GM12878 (cell line): Measurements from ENCODE around the gene ABCB4. TPM values are rescaled to one million over a fixed set of nuclear protein-coding genes. Genes with fewer than 3 reads are reported as not detected.

Experiments
- ATAC-seq: fragments of 200-7000 bp; cut with Tn5 transposase; 3 replicates; pipeline ENCODE4 v1.9.1; 2020; ENCODE audit warnings: mild to moderate bottlenecking, moderate library complexity
- BruUV-seq: library from RNA; stranded (reverse); fragments of 400-500 nt; replicated peaks from 2 replicates; lab custom pipeline; 2021; lab: Mats Ljungman, UMichigan
- CTCF ChIA-PET: fragments of 300-600 bp; sonication (Branson Sonifier 250); formaldehyde crosslinking; extraction: SDS; loops from one replicate; lab custom pipeline; 2021; ENCODE audit warnings: inconsistent platforms; lab: Yijun Ruan, JAX
- POLR2A ChIA-PET: fragments of 350-600 bp; formaldehyde crosslinking; extraction: SDS; loops from one replicate; lab custom pipeline; 2021; ENCODE audit warnings: inconsistent platforms; lab: Charles Lee
- RAD21 ChIA-PET: fragments of 300-600 bp; sonication (Branson Sonifier 250); formaldehyde crosslinking; loops from one replicate; lab custom pipeline; 2023; ENCODE audit warnings: antibody characterized with exemption; ENCODE audit not compliant: unreplicated experiment; lab: Charles Lee
- SMC1A ChIA-PET: fragments of 300-600 bp; sonication (Branson Sonifier 250); formaldehyde crosslinking; loops from one replicate; lab custom pipeline; 2023; ENCODE audit not compliant: unreplicated experiment, uncharacterized antibody; lab: Charles Lee
- DNase-seq: peaks from one replicate; pipeline ENCODE4 v3.0.0-alpha.2; 2011; ENCODE audit warnings: low read depth, low spot score
- FAIRE-seq: peaks from 3 replicates; lab custom pipeline; 2011; peaks lifted over from hg19 to GRCh38; lab: Jason Lieb, UNC
- H2AFZ ChIP-seq: 2 replicates; pipeline ENCODE4 v1.6.0; 2011; ENCODE audit warnings: low read depth, low read length, control low read depth; ENCODE audit not compliant: control insufficient read depth
- H3K27ac ChIP-seq: 2 replicates; pipeline ENCODE4 v1.5.1; 2011; ENCODE audit warnings: control low read depth; ENCODE audit not compliant: control insufficient read depth, insufficient read depth
- H3K27me3 ChIP-seq, 2 experiments: replicated peaks in 1 of 2; 2 replicates each; pipeline versions ENCODE4 v1.6.0 to v1.6.1; 2011; ENCODE audit warnings: low read length in 1 of 2; ENCODE audit not compliant: control insufficient read depth in 2 of 2, insufficient read depth in 2 of 2
- H3K36me3 ChIP-seq, 2 experiments: 2 replicates each; pipeline ENCODE4 v1.5.1; 2011; ENCODE audit warnings: low read length in 1 of 2; ENCODE audit not compliant: control insufficient read depth in 2 of 2, insufficient read depth in 2 of 2
- H3K4me1 ChIP-seq: 2 replicates; pipeline ENCODE4 v1.6.1; 2011; ENCODE audit warnings: mild to moderate bottlenecking, low read length, moderate library complexity, mixed read lengths; ENCODE audit not compliant: control insufficient read depth, insufficient read depth
- H3K4me2 ChIP-seq: 2 replicates; pipeline ENCODE4 v1.6.0; 2011; ENCODE audit warnings: control low read depth; ENCODE audit not compliant: control insufficient read depth, insufficient read depth
- H3K4me3 ChIP-seq: fragments of 200-600 bp; sonication (generic); 2 replicates; pipeline ENCODE4 v1.5.1; 2016
- H3K79me2 ChIP-seq: 2 replicates; pipeline ENCODE4 v1.6.0; 2011; ENCODE audit warnings: low read length; ENCODE audit not compliant: control insufficient read depth, insufficient read depth
- H3K9ac ChIP-seq: 2 replicates; pipeline ENCODE4 v1.8.0; 2011; ENCODE audit warnings: low read length, control low read depth, mixed read lengths; ENCODE audit not compliant: control insufficient read depth, insufficient read depth
- H3K9me3 ChIP-seq: replicated peaks from 3 replicates; pipeline ENCODE4 v1.5.1; 2011; ENCODE audit warnings: mild to moderate bottlenecking, low read length; ENCODE audit not compliant: control insufficient read depth, insufficient read depth
- H4K20me1 ChIP-seq: 2 replicates; pipeline ENCODE4 v1.6.0; 2011; ENCODE audit not compliant: control insufficient read depth, insufficient read depth
- BCL11A ChIP-seq: IDR thresholded peaks from 2 replicates; pipeline ENCODE4 v1.6.1; 2011; ENCODE audit warnings: low read depth, low read length
- CBX3 ChIP-seq: fragments of 200-600 bp; sonication (generic); IDR thresholded peaks from 2 replicates; pipeline ENCODE4 v1.6.1; 2016; ENCODE audit warnings: low read depth, borderline replicate concordance
- MTA2 ChIP-seq: fragments of 450-650 bp; IDR thresholded peaks from 2 replicates; pipeline ENCODE4 v1.6.1; 2016; ENCODE audit warnings: low read depth, mild to moderate bottlenecking, moderate library complexity
- POU2F2 ChIP-seq: IDR thresholded peaks from 3 replicates; pipeline ENCODE4 v1.6.1; 2011; ENCODE audit warnings: low read depth, mild to moderate bottlenecking, low read length, borderline replicate concordance
- RAD51 ChIP-seq: fragments of 450-650 bp; IDR thresholded peaks from 2 replicates; pipeline ENCODE4 v1.6.1; 2016; ENCODE audit warnings: moderate library complexity, mild to moderate bottlenecking, inconsistent platforms
- RCOR1 ChIP-seq: conservative IDR thresholded peaks from 2 replicates; pipeline ENCODE4 v1.6.1; 2012; ENCODE audit warnings: low read depth, low read length, improper control_type of control experiment
- RUNX3 ChIP-seq: IDR thresholded peaks from 2 replicates; pipeline ENCODE4 v1.6.1; 2012; ENCODE audit warnings: low read length, inconsistent platforms
- SPI1 ChIP-seq: IDR thresholded peaks from 2 replicates; pipeline ENCODE4 v1.6.1; 2011; ENCODE audit warnings: low read depth, mild to moderate bottlenecking, low read length, moderate library complexity, borderline replicate concordance; ENCODE audit not compliant: insufficient read depth
- TBL1XR1 ChIP-seq: IDR thresholded peaks from 2 replicates; pipeline ENCODE4 v1.6.1; 2012; ENCODE audit warnings: low read depth, low read length, improper control_type of control experiment
- ZBED1 ChIP-seq: IDR thresholded peaks from 2 replicates; pipeline ENCODE4 v1.6.1; 2016; ENCODE audit warnings: borderline replicate concordance
- WGBS: methylation state at CpG from one replicate; pipeline ENCODE4 v1.1.6; 2016; ENCODE audit warnings: low lambda C conversion rate; ENCODE audit not compliant: insufficient replicate concordance, insufficient coverage; ENCODE audit errors: missing lambda C conversion rate; 5-methylcytosine and 5-hydroxymethylcytosine counted together
- in situ Hi-C: fragments of 300-500 bp; cut with MboI; formaldehyde crosslinking; loops from 9 replicates; pipeline ENCODE4 v1.14.3; 2018; ENCODE audit warnings: mixed read lengths
- intact Hi-C: fragments of 100-400 bp; cut with micrococcal nuclease; formaldehyde crosslinking; loops from one replicate; pipeline ENCODE4 v1.14.2; 2022; ENCODE audit not compliant: unreplicated experiment
- polyA plus RNA-seq, 11 experiments: library from polyadenylated mRNA; depleted of rRNA in 4 of 11; unstranded in 6 of 11; stranded (reverse) in 5 of 11; fragments of >200 nt; fragmentation: Nextera tagmentation in 4 of 11; fragmentation: Illumina TruSeq in 1 of 11; extraction: Ambion mirVana in 4 of 11; extraction: Trizol in 1 of 11; gene quantifications; 1 replicate in 1 of 11; 2 replicates in 10 of 11; pipeline versions ENCODE4 v1.2.1 to v1.2.3, GENCODE V29; 2011 to 2016; ENCODE audit warnings: inconsistent platforms in 2 of 11, missing spikeins in 2 of 11, low read depth in 1 of 11
- total RNA-seq, 4 experiments: library from RNA; depleted of rRNA in 3 of 4; stranded (reverse); fragments of >200 nt in 3 of 4; fragmentation: Illumina TruSeq in 1 of 4; extraction: Trizol in 1 of 4; gene quantifications; 2 replicates each; pipeline versions ENCODE4 v1.2.1 to v1.2.3, GENCODE V29; 2013 to 2021
- TF ChIP-seq, protein P1 (sequence below): fragments of 450-650 bp; IDR thresholded peaks from 2 replicates; pipeline ENCODE4 v1.6.1; 2014; ENCODE audit warnings: mild to moderate bottlenecking

ABCB4 gene
- total and polyA plus RNA-seq, 10 of the 15 experiments (the other 5 are each of a cell fraction or from before 2014, with no cell fraction given), result 1.9 to 8.3 (median 4.4) TPM

DNA sequence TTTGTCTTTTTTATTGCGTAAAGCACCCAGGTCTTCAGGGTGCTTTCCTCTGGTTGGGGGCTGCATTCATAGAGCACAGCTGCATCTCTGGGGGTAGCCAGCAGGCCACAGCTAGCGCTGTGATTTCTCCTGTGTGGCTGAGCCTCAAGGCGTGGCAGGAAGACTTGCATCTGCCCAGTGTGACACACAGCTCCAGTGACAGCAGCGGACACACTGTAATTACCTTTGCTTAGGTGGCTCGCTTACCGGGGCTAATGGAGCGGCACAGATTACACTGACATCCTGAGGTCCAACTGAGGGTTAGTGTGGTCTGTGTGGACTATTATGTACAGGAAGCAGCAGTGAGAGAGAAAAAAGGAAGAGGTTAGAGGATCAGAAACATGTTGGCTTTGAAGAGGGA lies 27.1 kb downstream of the ABCB4 start:
- TF ChIP-seq RAD51 (no peak), MTA2 (peak; percentile 50; the same call in 1 of the 2 replicates), POU2F2 (no peak), ZBED1 (no peak), SPI1 (peak; percentile 14; the same call in 1 of the 2 replicates), TBL1XR1 (no peak), CBX3 (no peak), RUNX3 (peak; percentile 37), RCOR1 (no peak), BCL11A (no peak)
- TF ChIP-seq, protein P1, sequence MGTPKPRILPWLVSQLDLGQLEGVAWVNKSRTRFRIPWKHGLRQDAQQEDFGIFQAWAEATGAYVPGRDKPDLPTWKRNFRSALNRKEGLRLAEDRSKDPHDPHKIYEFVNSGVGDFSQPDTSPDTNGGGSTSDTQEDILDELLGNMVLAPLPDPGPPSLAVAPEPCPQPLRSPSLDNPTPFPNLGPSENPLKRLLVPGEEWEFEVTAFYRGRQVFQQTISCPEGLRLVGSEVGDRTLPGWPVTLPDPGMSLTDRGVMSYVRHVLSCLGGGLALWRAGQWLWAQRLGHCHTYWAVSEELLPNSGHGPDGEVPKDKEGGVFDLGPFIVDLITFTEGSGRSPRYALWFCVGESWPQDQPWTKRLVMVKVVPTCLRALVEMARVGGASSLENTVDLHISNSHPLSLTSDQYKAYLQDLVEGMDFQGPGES, result no peak
- CTCF ChIA-PET, result interaction anchor here (1.2 to 1.4 kb wide), 2 partner anchors 26 to 31 kb away, joined by 3 read pairs; no protein-coding TSS in a partner anchor
- H2AFZ ChIP-seq, result no peak overlapping the region

More for the DNA sequence above, 27.1 kb downstream of the ABCB4 start:
- WGBS, result 59% methylated on average over 7 of the region's 7 CpGs
- H3K4me2 ChIP-seq, result no peak overlapping the region
- RAD21 ChIA-PET, result no interaction called here
- no peaks in the 10 kb centered on the region for H4K20me1 ChIP-seq
- POLR2A ChIA-PET, result no interaction called here
- H3K79me2 ChIP-seq, result no peaks in the 10 kb centered on the region
- no peak overlapping the region for H3K27ac ChIP-seq
- intact Hi-C loops (no loop called here), in situ Hi-C loops (no loop called here)
- no TSS peak for BruUV-seq
- no peaks in the 10 kb centered on the region for H3K9me3 ChIP-seq
- no peaks in the 10 kb centered on the region for H3K36me3 ChIP-seq
- SMC1A ChIA-PET, result interaction anchor here (1.1 to 2.1 kb wide), 4 partner anchors 9 to 260 kb away, joined by 4 to 10 read pairs (median 4); no protein-coding TSS in a partner anchor
- no peak for FAIRE-seq
- no peak overlapping the region for H3K4me3 ChIP-seq
- DNase-seq, result no peak
- peaks cover 4% of the 10 kb centered on the region; the same call in 1 of the 2 replicates for H3K4me1 ChIP-seq
- ATAC-seq, result peak; percentile 44
- no peak overlapping the region for H3K9ac ChIP-seq
- no peaks in the 10 kb centered on the region for H3K27me3 ChIP-seq
